ENCODE data around the gene PKD2L1. TPM values are rescaled to one million over a fixed set of nuclear protein-coding genes. Genes with fewer than 3 reads are reported as not detected.
"Not testable (repeated sequence)": the region's sequence is repeated elsewhere in the genome, so short reads cannot be mapped to it uniquely, and the experiment has no call there.

Gene PKD2L1
- total and polyA plus RNA-seq, 3 experiments from 2014 or later = not detected

GRCh38 chr10:100286051-100287033 lies 43.7 kb downstream of the PKD2L1 start, which contains the start of gene BLOC1S2:
Gene BLOC1S2 (minus strand): TSS chr10:100286680. CDS start chr10:100286659, 21 bp downstream.
- peak within 1 kb of the TSS; percentile 92 to 99 (median 99) for H3K27ac Mint-ChIP-seq
- peak within 1 kb of the TSS; percentile 73 for H3K4me3 ChIP-seq (ENCODE audit: low read length)
- H3K27ac ChIP-seq (ENCODE audit: low read depth, low read length) = peak within 1 kb of the TSS; percentile 82

DNA sequence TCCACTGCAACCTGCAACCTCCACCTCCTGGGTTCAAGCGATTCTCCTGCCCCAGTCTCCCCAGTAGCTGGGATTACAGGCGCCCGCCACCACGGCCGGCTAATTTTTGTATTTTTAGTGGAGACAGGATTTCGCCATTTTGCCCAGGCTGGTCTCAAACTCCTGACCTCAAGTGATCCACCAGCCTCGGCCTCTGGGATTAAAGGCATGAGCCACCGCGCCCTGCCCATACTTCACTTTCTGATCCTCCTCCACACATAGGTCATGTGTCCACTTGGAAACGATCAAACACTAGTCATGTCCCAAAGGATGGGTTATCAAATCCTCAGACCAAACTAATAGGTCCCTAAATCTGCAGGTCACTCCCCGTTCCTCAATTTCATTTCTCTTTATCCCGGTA lies 44.7 kb downstream of the PKD2L1 start:
- peaks cover 0 to 32% (median 3%) of the 10 kb centered on the region in 3 donors for H3K36me3 Mint-ChIP-seq
- peak overlapping the region; percentile 98 to 100 (median 99) for H3K4me3 Mint-ChIP-seq
- POLR2A ChIA-PET; H3K27me3 Mint-ChIP-seq; H3K27me3 ChIP-seq (ENCODE audit: insufficient read depth, low read length, poor library complexity, severe bottlenecking); H3K36me3 ChIP-seq (ENCODE audit: insufficient read depth, low read length); DNase-seq; CTCF ChIA-PET; H3K9me3 Mint-ChIP-seq; H3K9me3 ChIP-seq (ENCODE audit: low read length): not testable (repeated sequence)
- Histone ChIP-seq H3K4me1 (ENCODE audit: insufficient read depth, low read length) (peaks cover 23% of the 10 kb centered on the region), H3K4me3 (ENCODE audit: low read length) (peak overlapping the region; percentile 73), H3K27ac (ENCODE audit: low read depth, low read length) (peak overlapping the region; percentile 82)
- peak overlapping the region in 6 of 8 donors; percentile 92 to 99 (median 99) for H3K27ac Mint-ChIP-seq
- peaks cover 27 to 42% (median 34%) of the 10 kb centered on the region in 3 donors for H3K4me1 Mint-ChIP-seq

More at GRCh38 chr10:100286051-100287033, 43.7 kb downstream of the PKD2L1 start, which contains the start of gene BLOC1S2:
- Histone ChIP-seq H3K27me3 (ENCODE audit: insufficient read depth, low read length, poor library complexity, severe bottlenecking) (no peaks in the 10 kb centered on the region), H3K36me3 (ENCODE audit: insufficient read depth, low read length) (no peaks in the 10 kb centered on the region), H3K4me1 (ENCODE audit: insufficient read depth, low read length) (peaks cover 23% of the 10 kb centered on the region), H3K9me3 (ENCODE audit: low read length) (no peaks in the 10 kb centered on the region)
- Mint-ChIP-seq H3K36me3 (peaks cover 0 to 23% (median 0%) of the 10 kb centered on the region in 3 donors), H3K4me1 (peaks cover 24 to 38% (median 29%) of the 10 kb centered on the region in 3 donors), H3K27me3 (peaks cover 0 to 4% of the 10 kb centered on the region in 2 donors), H3K9me3 (peaks cover 0 to 1% (median 0%) of the 10 kb centered on the region in 5 donors), H3K4me3 (peak within 1 kb of the TSS; percentile 98 to 100 (median 99))
- POLR2A ChIA-PET = no interaction called here
- peak; percentile 79 to 91 (median 86) for DNase-seq
- CTCF ChIA-PET = no interaction called here

- no peak for DNase-seq
- Mint-ChIP-seq H3K9me3 (peaks cover 0 to 1% (median 0%) of the 10 kb centered on the region in 5 donors), H3K36me3 (peaks cover 5 to 46% (median 5%) of the 10 kb centered on the region in 3 donors), H3K4me1 (peaks cover 27 to 42% (median 34%) of the 10 kb centered on the region in 3 donors), H3K4me3 (no peak overlapping the region), H3K27ac (no peak overlapping the region), H3K27me3 (no peaks in the 10 kb centered on the region)
- Histone ChIP-seq H3K4me1 (ENCODE audit: insufficient read depth, low read length) (peaks cover 23% of the 10 kb centered on the region), H3K27ac (ENCODE audit: low read depth, low read length) (no peak overlapping the region), H3K4me3 (ENCODE audit: low read length) (no peak overlapping the region), H3K36me3 (ENCODE audit: insufficient read depth, low read length) (peaks cover 7% of the 10 kb centered on the region), H3K27me3 (ENCODE audit: insufficient read depth, low read length, poor library complexity, severe bottlenecking) (no peaks in the 10 kb centered on the region), H3K9me3 (ENCODE audit: low read length) (no peaks in the 10 kb centered on the region)
- POLR2A ChIA-PET = no interaction called here
- CTCF ChIA-PET = no interaction called here
Observed at GRCh38 chr10:100282907-100283306, 47.1 kb downstream of the PKD2L1 start.

DNA sequence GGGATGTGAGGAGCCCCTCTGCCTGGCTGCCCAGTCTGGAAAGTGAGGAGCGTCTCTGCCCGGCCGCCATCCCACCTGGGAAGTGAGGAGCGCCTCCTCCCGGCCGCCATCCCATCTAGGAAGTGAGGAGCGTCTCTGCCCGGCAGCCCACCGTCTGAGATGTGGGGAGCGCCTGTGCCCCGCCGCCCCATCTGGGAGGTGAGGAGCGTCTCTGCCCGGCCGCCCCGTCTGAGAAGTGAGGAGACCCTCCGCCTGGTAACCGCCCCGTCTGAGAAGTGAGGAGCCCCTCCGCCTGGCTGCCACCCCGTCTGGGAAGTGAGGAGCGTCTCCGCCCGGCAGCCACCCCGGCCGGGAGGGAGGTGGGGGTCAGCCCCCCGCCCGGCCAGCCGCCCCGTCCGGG lies 53.1 kb downstream of the PKD2L1 start:
- POLR2A ChIA-PET; H3K4me1 Mint-ChIP-seq; H3K27ac Mint-ChIP-seq; H3K27me3 Mint-ChIP-seq; H3K4me3 Mint-ChIP-seq; H3K27ac ChIP-seq (ENCODE audit: low read depth, low read length); H3K27me3 ChIP-seq (ENCODE audit: insufficient read depth, low read length, poor library complexity, severe bottlenecking); H3K9me3 ChIP-seq (ENCODE audit: low read length); DNase-seq; H3K4me1 ChIP-seq (ENCODE audit: insufficient read depth, low read length); H3K4me3 ChIP-seq (ENCODE audit: low read length); H3K9me3 Mint-ChIP-seq; CTCF ChIA-PET: not testable (repeated sequence)
- peaks cover 13% of the 10 kb centered on the region for H3K36me3 ChIP-seq (ENCODE audit: insufficient read depth, low read length)
- H3K36me3 Mint-ChIP-seq = peaks cover 5 to 47% (median 7%) of the 10 kb centered on the region in 3 donors

DNA sequence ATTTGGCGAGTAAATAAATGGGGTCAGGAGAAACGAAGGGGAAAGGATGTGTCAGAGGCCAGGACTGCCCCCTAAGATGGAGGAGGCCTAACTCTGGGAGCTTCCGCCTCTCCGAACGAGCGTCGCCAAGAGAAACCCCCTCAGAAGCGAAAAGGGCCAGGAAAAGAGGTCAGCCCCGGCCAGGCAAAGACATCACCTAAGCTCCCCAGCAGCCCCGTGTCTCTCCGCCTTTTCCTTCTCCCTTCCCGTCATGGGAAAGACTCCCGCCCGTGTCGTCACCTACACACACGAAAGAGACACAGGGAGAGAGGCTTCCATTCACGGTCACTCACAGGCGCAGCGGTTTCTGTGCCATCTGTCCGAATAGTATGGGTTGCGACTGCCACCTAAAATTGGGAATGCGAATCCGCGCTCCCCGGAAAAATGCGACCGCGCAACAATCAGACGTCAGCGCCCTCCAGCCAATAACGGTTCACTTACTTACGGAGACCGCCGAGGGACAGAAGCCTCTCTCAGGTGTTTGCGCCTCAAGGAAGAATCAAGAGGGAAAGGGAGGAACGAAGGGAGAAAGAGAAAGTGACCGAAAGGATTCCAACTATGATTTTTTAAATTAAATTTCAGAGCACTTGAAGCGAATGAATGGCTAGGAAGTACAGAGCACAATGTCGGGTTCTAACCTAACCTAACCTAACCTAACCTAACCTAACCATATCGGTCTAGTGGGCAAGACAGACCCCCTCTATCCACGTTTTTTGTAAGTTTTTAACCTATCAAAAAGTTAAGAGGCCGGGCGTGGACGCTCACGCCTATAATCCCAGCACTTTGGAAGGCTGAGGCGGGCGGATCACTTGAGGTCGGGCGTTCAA lies 62.6 kb downstream of the PKD2L1 start, which contains the start of gene CWF19L1:
CWF19L1 (minus strand) TSS at position 400 of the 866 bp plus-strand sequence; CDS start at position 355, 45 bp downstream.
- Histone ChIP-seq H3K27me3 (ENCODE audit: insufficient read depth, low read length, poor library complexity, severe bottlenecking) (no peaks in the 10 kb centered on the region), H3K4me3 (ENCODE audit: low read length) (peak within 1 kb of the TSS; percentile 99), H3K27ac (ENCODE audit: low read depth, low read length) (peak within 1 kb of the TSS; percentile 92), H3K4me1 (ENCODE audit: insufficient read depth, low read length) (peaks cover 25% of the 10 kb centered on the region), H3K9me3 (ENCODE audit: low read length) (no peaks in the 10 kb centered on the region), H3K36me3 (ENCODE audit: insufficient read depth, low read length) (no peaks in the 10 kb centered on the region)
- H3K4me3 Mint-ChIP-seq = peak within 1 kb of the TSS; percentile 96 to 100 (median 100)
- peaks cover 23 to 40% (median 34%) of the 10 kb centered on the region in 3 donors for H3K4me1 Mint-ChIP-seq
- peak within 1 kb of the TSS; percentile 86 to 100 (median 99) for H3K27ac Mint-ChIP-seq
- H3K9me3 Mint-ChIP-seq = no peaks in the 10 kb centered on the region
- peaks cover 0 to 12% (median 0%) of the 10 kb centered on the region in 3 donors for H3K36me3 Mint-ChIP-seq
- no peaks in the 10 kb centered on the region for H3K27me3 Mint-ChIP-seq
- POLR2A ChIA-PET = no interaction called here
- CTCF ChIA-PET = no interaction called here
- peak; percentile 60 to 80 (median 69) for DNase-seq

DNA sequence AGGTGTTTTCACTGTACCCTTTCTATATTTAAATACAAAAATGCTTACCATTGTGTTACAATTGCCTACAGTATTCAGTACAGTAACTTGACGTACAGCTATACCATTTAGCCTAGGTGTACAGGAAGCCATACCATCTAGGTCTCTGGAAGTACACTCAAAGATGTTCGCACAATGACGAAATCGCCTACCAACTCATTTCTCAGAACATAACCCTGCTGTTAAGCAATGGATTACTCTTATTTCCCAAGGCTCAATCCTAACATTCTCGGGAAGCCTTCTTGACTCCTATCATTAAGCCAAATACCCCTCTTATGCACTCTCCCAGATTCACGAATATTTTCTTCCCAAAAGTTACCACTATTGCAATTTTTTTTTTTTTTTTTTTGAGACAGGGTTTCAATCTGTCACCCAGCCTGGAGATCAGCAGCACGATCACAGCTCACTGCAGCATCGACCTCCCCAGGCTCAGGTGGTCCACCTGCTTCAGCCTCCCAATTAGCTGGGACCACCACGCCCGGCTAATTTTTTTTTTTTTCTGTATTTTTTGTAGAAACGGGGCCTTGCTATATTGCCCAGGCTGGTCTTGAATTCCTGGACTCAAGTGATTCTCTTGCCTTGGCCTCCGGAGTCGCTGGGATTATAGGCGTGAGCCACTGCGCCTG lies 64.1 kb downstream of the PKD2L1 start:
- no peaks in the 10 kb centered on the region for H3K9me3 Mint-ChIP-seq

GRCh38 chr10:100254191-100254590 lies 75.8 kb downstream of the PKD2L1 start:
- H3K36me3 Mint-ChIP-seq = peaks cover 20 to 80% (median 32%) of the 10 kb centered on the region in 3 donors
- H3K27me3 Mint-ChIP-seq = no peaks in the 10 kb centered on the region
- peaks cover 58% of the 10 kb centered on the region for H3K36me3 ChIP-seq (ENCODE audit: insufficient read depth, low read length)
- H3K4me1 ChIP-seq (ENCODE audit: insufficient read depth, low read length) = no peaks in the 10 kb centered on the region
- DNase-seq = no peak
- H3K9me3 Mint-ChIP-seq = no peaks in the 10 kb centered on the region
- H3K27me3 ChIP-seq (ENCODE audit: insufficient read depth, low read length, poor library complexity, severe bottlenecking) = no peaks in the 10 kb centered on the region
- peaks cover 5 to 12% (median 6%) of the 10 kb centered on the region in 3 donors for H3K4me1 Mint-ChIP-seq
- no peaks in the 10 kb centered on the region for H3K9me3 ChIP-seq (ENCODE audit: low read length)
- H3K27ac Mint-ChIP-seq = no peak overlapping the region
- H3K27ac ChIP-seq (ENCODE audit: low read depth, low read length) = no peak overlapping the region
- POLR2A ChIA-PET = no interaction called here
- no peak overlapping the region for H3K4me3 ChIP-seq (ENCODE audit: low read length)
- no peak overlapping the region for H3K4me3 Mint-ChIP-seq
- CTCF ChIA-PET = interaction anchor here (1.1 kb wide), 1 partner anchor 11 kb away, joined by 3 read pairs; no protein-coding TSS in a partner anchor

More for the DNA sequence above, 64.1 kb downstream of the PKD2L1 start:
- H3K27me3 ChIP-seq (ENCODE audit: insufficient read depth, low read length, poor library complexity, severe bottlenecking) = no peaks in the 10 kb centered on the region
- ChIA-PET POLR2A (interaction anchor here (0.7 kb wide), 1 partner anchor 261 kb away, joined by 4 read pairs; no protein-coding TSS in a partner anchor), CTCF (no interaction called here)
- no peak overlapping the region for H3K4me3 ChIP-seq (ENCODE audit: low read length)
- Mint-ChIP-seq H3K4me3 (peak overlapping the region; percentile 53 to 100 (median 99)), H3K27ac (peak overlapping the region in 5 of 8 donors; percentile 3 to 86 (median 77)), H3K36me3 (peaks cover 0 to 26% (median 4%) of the 10 kb centered on the region in 3 donors), H3K4me1 (peaks cover 34 to 54% (median 48%) of the 10 kb centered on the region in 3 donors), H3K27me3 (no peaks in the 10 kb centered on the region)
- no peak overlapping the region for H3K27ac ChIP-seq (ENCODE audit: low read depth, low read length)
- peaks cover 7% of the 10 kb centered on the region for H3K36me3 ChIP-seq (ENCODE audit: insufficient read depth, low read length)
- DNase-seq = no peak
- H3K9me3 ChIP-seq (ENCODE audit: low read length) = no peaks in the 10 kb centered on the region
- H3K4me1 ChIP-seq (ENCODE audit: insufficient read depth, low read length) = peaks cover 25% of the 10 kb centered on the region
